Panc1 (cell line): ENCODE data around the gene ITM2C. TPM values are rescaled to one million over a fixed set of nuclear protein-coding genes. Genes with fewer than 3 reads are reported as not detected.

Experiments
- ATAC-seq: fragments of 200-7000 bp; cut with Tn5 transposase; 2 replicates; pipeline ENCODE4 v1.9.1; 2020; ENCODE audit warnings: mild to moderate bottlenecking, moderate library complexity
- BruUV-seq: library from RNA; stranded (reverse); fragments of 400-500 nt; replicated peaks from 2 replicates; lab custom pipeline; 2021; lab: Mats Ljungman, UMichigan
- CTCF ChIA-PET: fragments of 300-600 bp; sonication (Branson Sonifier 250); formaldehyde crosslinking; loops from one replicate; lab custom pipeline; 2022; ENCODE audit warnings: antibody characterized with exemption; lab: Charles Lee
- POLR2A ChIA-PET: fragments of 300-600 bp; sonication (Branson Sonifier 250); formaldehyde crosslinking; loops from one replicate; lab custom pipeline; 2022; ENCODE audit warnings: antibody characterized with exemption; lab: Charles Lee
- DNase-seq: peaks from one replicate; pipeline ENCODE4 v3.0.0-alpha.2; 2010; ENCODE audit warnings: low read depth, low spot score
- H3K27ac ChIP-seq: 2 replicates; pipeline ENCODE4 v1.5.1; 2011; ENCODE audit warnings: mild to moderate bottlenecking, low read length, inconsistent platforms
- H3K27me3 ChIP-seq: fragments of 200-500 bp; sonication (Bioruptor generic); 2 replicates; pipeline ENCODE4 v1.6.0; 2014; ENCODE audit warnings: low read length, inconsistent platforms; ENCODE audit not compliant: control insufficient read depth, insufficient read depth
- H3K36me3 ChIP-seq: fragments of 200-500 bp; sonication (Bioruptor generic); 2 replicates; pipeline ENCODE4 v1.5.1; 2014; ENCODE audit warnings: inconsistent platforms, mild to moderate bottlenecking, low read length, moderate library complexity; ENCODE audit not compliant: control insufficient read depth, insufficient read depth
- H3K4me1 ChIP-seq: 2 replicates; pipeline ENCODE4 v1.5.1; 2011; ENCODE audit warnings: inconsistent platforms, mild to moderate bottlenecking, low read length, moderate library complexity; ENCODE audit not compliant: control insufficient read depth, insufficient read depth
- H3K4me3 ChIP-seq, 2 experiments: 2 replicates each; pipeline ENCODE4 v1.5.1; 2011 to 2012; ENCODE audit warnings: low read depth in 2 of 2, low read length in 2 of 2, mild to moderate bottlenecking in 2 of 2, inconsistent platforms in 1 of 2, moderate library complexity in 1 of 2
- H3K9me3 ChIP-seq: fragments of 200-500 bp; sonication (Bioruptor generic); 2 replicates; pipeline ENCODE4 v1.5.1; 2014; ENCODE audit warnings: low read depth, mild to moderate bottlenecking, inconsistent platforms, low read length, moderate library complexity; ENCODE audit not compliant: control insufficient read depth, insufficient read depth
- POLR2AphosphoS5 ChIP-seq: IDR thresholded peaks from 2 replicates; pipeline ENCODE4 v1.6.1; 2012; ENCODE audit warnings: mild to moderate bottlenecking, low read depth, low read length, moderate library complexity
- SIN3A ChIP-seq: IDR thresholded peaks from 2 replicates; pipeline ENCODE4 v1.6.1; 2012; ENCODE audit warnings: low read depth, mild to moderate bottlenecking, low read length, moderate library complexity, borderline replicate concordance; ENCODE audit not compliant: insufficient read depth
- TCF7L2 ChIP-seq: IDR thresholded peaks from 2 replicates; pipeline ENCODE4 v1.6.1; 2011; ENCODE audit warnings: mild to moderate bottlenecking, low read depth, low read length, inconsistent platforms
- in situ Hi-C: cut with HindIII; loops from 2 replicates; pipeline ENCODE4 v1.10.0; 2016; ENCODE audit warnings: low sequenced_read_pairs, low pct_unique_long_range_greater_than_20kb
- intact Hi-C: fragments of 100-400 bp; cut with micrococcal nuclease; formaldehyde crosslinking; loops from one replicate; pipeline ENCODE4 v1.10.0; 2022; ENCODE audit not compliant: unreplicated experiment
- total RNA-seq: library from RNA; stranded (reverse); gene quantifications from one replicate; pipeline ENCODE4 v1.2.1, GENCODE V29; 2021; ENCODE audit not compliant: unreplicated experiment
- TF ChIP-seq, protein P1 (sequence below): fragments of 450-650 bp; IDR thresholded peaks from 2 replicates; pipeline ENCODE4 v1.5.1; 2017; ENCODE audit warnings: mild to moderate bottlenecking
- TF ChIP-seq, protein P2 (sequence below), 2 experiments: IDR thresholded peaks; 2 replicates each; pipeline ENCODE4 v1.6.1; 2011 to 2012; ENCODE audit warnings: low read depth in 2 of 2, control low read depth in 1 of 2, low read length in 1 of 2, mild to moderate bottlenecking in 1 of 2, moderate library complexity in 1 of 2; ENCODE audit not compliant: insufficient read depth in 1 of 2

The ITM2C gene
- total RNA-seq, 1 experiment from 2014 or later, result 114 TPM

DNA sequence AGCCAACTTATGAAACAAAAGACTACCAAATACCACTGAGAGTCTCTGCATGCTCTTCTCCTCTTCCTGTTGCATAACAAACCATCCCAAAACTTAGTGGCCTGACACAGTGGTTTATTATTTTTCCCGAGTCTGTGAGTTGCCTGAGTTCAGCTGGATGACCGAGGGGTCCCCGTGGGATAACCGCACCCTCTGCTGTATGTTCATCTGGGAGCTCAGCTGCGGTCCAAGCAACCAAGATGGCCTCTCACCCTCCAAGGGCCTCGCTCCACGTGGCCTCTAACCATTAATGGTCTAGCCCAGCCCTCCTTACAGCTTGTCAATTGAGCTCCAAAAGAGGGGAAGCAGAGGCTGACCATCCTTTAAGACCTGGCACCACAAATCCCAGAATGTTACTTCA, 17.1 kb downstream of the ITM2C start:
- no peak for DNase-seq
- Histone ChIP-seq H3K27me3 (no peaks in the 10 kb centered on the region), H3K9me3 (no peaks in the 10 kb centered on the region), H3K4me1 (no peaks in the 10 kb centered on the region), H3K36me3 (no peaks in the 10 kb centered on the region), H3K27ac (no peak overlapping the region), H3K4me3 (no peak overlapping the region)
- intact Hi-C loops (no loop called here), in situ Hi-C loops (no loop called here)
- BruUV-seq, result no TSS peak
- no peak for ATAC-seq
- ChIA-PET CTCF (no interaction called here), POLR2A (interaction anchor here (0.6 kb wide), 1 partner anchor 44 kb away, joined by 3 read pairs; no protein-coding TSS in a partner anchor)
- TF ChIP-seq, protein P1, sequence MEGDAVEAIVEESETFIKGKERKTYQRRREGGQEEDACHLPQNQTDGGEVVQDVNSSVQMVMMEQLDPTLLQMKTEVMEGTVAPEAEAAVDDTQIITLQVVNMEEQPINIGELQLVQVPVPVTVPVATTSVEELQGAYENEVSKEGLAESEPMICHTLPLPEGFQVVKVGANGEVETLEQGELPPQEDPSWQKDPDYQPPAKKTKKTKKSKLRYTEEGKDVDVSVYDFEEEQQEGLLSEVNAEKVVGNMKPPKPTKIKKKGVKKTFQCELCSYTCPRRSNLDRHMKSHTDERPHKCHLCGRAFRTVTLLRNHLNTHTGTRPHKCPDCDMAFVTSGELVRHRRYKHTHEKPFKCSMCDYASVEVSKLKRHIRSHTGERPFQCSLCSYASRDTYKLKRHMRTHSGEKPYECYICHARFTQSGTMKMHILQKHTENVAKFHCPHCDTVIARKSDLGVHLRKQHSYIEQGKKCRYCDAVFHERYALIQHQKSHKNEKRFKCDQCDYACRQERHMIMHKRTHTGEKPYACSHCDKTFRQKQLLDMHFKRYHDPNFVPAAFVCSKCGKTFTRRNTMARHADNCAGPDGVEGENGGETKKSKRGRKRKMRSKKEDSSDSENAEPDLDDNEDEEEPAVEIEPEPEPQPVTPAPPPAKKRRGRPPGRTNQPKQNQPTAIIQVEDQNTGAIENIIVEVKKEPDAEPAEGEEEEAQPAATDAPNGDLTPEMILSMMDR, result no peak
- TF ChIP-seq TCF7L2 (no peak), SIN3A (no peak), POLR2AphosphoS5 (no peak)
- TF ChIP-seq, protein P2, sequence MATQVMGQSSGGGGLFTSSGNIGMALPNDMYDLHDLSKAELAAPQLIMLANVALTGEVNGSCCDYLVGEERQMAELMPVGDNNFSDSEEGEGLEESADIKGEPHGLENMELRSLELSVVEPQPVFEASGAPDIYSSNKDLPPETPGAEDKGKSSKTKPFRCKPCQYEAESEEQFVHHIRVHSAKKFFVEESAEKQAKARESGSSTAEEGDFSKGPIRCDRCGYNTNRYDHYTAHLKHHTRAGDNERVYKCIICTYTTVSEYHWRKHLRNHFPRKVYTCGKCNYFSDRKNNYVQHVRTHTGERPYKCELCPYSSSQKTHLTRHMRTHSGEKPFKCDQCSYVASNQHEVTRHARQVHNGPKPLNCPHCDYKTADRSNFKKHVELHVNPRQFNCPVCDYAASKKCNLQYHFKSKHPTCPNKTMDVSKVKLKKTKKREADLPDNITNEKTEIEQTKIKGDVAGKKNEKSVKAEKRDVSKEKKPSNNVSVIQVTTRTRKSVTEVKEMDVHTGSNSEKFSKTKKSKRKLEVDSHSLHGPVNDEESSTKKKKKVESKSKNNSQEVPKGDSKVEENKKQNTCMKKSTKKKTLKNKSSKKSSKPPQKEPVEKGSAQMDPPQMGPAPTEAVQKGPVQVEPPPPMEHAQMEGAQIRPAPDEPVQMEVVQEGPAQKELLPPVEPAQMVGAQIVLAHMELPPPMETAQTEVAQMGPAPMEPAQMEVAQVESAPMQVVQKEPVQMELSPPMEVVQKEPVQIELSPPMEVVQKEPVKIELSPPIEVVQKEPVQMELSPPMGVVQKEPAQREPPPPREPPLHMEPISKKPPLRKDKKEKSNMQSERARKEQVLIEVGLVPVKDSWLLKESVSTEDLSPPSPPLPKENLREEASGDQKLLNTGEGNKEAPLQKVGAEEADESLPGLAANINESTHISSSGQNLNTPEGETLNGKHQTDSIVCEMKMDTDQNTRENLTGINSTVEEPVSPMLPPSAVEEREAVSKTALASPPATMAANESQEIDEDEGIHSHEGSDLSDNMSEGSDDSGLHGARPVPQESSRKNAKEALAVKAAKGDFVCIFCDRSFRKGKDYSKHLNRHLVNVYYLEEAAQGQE (IDR thresholded peaks at IDR 0.05; ENCODE audit: insufficient read depth in 1 of 2, low read depth in 2 of 2, low read length in 1 of 2), result no peak

DNA sequence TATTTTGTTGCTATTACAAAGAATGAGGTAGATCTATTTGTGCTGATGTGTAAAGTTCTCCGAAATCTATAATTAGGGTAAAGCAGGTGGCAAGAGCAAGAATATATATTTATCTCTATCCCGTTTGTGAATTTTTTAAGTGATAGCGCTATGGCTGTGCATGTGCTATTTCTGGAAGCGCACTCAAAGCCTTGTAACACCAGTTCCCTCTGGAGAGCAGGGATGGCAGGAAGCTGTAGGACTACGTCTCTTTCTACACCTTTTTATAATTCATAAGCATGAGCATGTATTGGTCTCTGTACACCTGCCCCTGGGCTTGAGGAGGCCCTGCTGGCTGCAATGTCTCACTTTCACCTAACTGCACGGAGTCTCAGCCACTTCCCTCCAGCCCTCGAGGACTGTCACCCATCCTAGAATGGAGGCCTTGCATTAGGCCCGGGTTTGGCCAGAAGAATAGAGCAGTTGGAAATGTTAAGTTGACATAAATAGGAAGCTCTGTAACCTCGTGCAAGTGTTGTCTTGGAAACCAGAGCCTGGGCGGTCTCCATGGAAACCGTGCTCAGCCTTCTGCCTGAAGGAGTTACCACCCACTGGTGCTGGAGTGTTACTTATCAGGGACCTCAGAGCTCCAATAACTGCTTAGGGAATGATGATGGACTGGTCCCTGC, 20.9 kb downstream of the ITM2C start:
- no peaks in the 10 kb centered on the region for H3K9me3 ChIP-seq
- POLR2A ChIA-PET, result no interaction called here
- no peaks in the 10 kb centered on the region for H3K4me1 ChIP-seq
- ATAC-seq (no peak), DNase-seq (no peak)
- CTCF ChIA-PET, result interaction anchor here (0.8 kb wide), 1 partner anchor 61 kb away, joined by 6 read pairs; no protein-coding TSS in a partner anchor
- BruUV-seq, result no TSS peak
- H3K36me3 ChIP-seq, result no peaks in the 10 kb centered on the region
- intact Hi-C loops, result no loop called here
- H3K4me3 ChIP-seq, result no peak overlapping the region
- H3K27ac ChIP-seq, result no peak overlapping the region
- H3K27me3 ChIP-seq, result no peaks in the 10 kb centered on the region
- in situ Hi-C loops, result no loop called here
- TF ChIP-seq TCF7L2 (no peak), POLR2AphosphoS5 (no peak), SIN3A (no peak)
- TF ChIP-seq, protein P2 (IDR thresholded peaks at IDR 0.05; ENCODE audit: insufficient read depth in 1 of 2, low read depth in 2 of 2, low read length in 1 of 2), result no peak
- TF ChIP-seq, protein P1, result no peak
